IMR-90 (cell line): ENCODE results near the gene TES. TPM values are rescaled to one million over a fixed set of nuclear protein-coding genes. Genes with fewer than 3 reads are reported as not detected.

Experiments
- ATAC-seq: fragments of 200-7000 bp; cut with Tn5 transposase; 2 replicates; pipeline ENCODE4 v1.9.1; 2020; ENCODE audit warnings: low read depth, mild to moderate bottlenecking, moderate library complexity
- BruUV-seq: library from RNA; stranded (reverse); fragments of 400-500 nt; replicated peaks from 2 replicates; lab custom pipeline; 2021; lab: Mats Ljungman, UMichigan
- CTCF ChIA-PET: fragments of 300-600 bp; formaldehyde crosslinking; extraction: SDS; loops from one replicate; lab custom pipeline; 2021; ENCODE audit warnings: antibody characterized with exemption; lab: Yijun Ruan, JAX
- POLR2A ChIA-PET: fragments of 300-600 bp; sonication (Branson Sonifier 250); formaldehyde crosslinking; loops from one replicate; lab custom pipeline; 2022; ENCODE audit warnings: antibody characterized with exemption; ENCODE audit not compliant: unreplicated experiment; lab: Charles Lee
- DNase-seq: peaks from one replicate; pipeline ENCODE4 v3.0.0; 2013
- H2AFZ ChIP-seq: replicated peaks from 2 replicates; pipeline ENCODE3; 2013; ENCODE audit warnings: low read length, mild to moderate bottlenecking; ENCODE audit not compliant: poor library complexity
- H2AK5ac ChIP-seq: 2 replicates; pipeline ENCODE4 v1.6.1; 2013; ENCODE audit warnings: low read depth, low read length, inconsistent platforms
- H2AK9ac ChIP-seq: replicated peaks from 2 replicates; pipeline ENCODE3; 2013; ENCODE audit warnings: mild to moderate bottlenecking, low read depth, low read length, moderate library complexity; ENCODE audit not compliant: poor library complexity
- H2BK120ac ChIP-seq: 2 replicates; pipeline ENCODE4 v1.6.1; 2013; ENCODE audit warnings: low read depth, low read length, inconsistent platforms
- H2BK15ac ChIP-seq: 3 replicates; pipeline ENCODE4 v1.6.1; 2013; ENCODE audit warnings: low read depth, low read length, inconsistent platforms
- H2BK20ac ChIP-seq: 2 replicates; pipeline ENCODE4 v1.6.1; 2013; ENCODE audit warnings: low read depth, mild to moderate bottlenecking, inconsistent platforms, low read length, moderate library complexity
- H2BK5ac ChIP-seq: 2 replicates; pipeline ENCODE4 v1.6.1; 2013; ENCODE audit warnings: mild to moderate bottlenecking, low read depth, low read length, inconsistent platforms; ENCODE audit not compliant: poor library complexity, severe bottlenecking
- H3K14ac ChIP-seq: replicated peaks from 2 replicates; pipeline ENCODE4 v1.6.1; 2013; ENCODE audit warnings: low read depth, low read length, inconsistent platforms
- H3K18ac ChIP-seq: 2 replicates; pipeline ENCODE4 v1.6.1; 2013; ENCODE audit warnings: low read depth, low read length, control low read depth
- H3K23ac ChIP-seq: 2 replicates; pipeline ENCODE4 v1.6.1; 2013; ENCODE audit warnings: low read depth, low read length, inconsistent platforms
- H3K27ac ChIP-seq: 2 replicates; pipeline ENCODE4 v1.5.1; 2013; ENCODE audit warnings: mild to moderate bottlenecking, control low read depth, low read length; ENCODE audit not compliant: insufficient read depth
- H3K27me3 ChIP-seq: 2 replicates; pipeline ENCODE4 v1.6.1; 2013; ENCODE audit warnings: low read length; ENCODE audit not compliant: control insufficient read depth, insufficient read depth
- H3K36me3 ChIP-seq: 2 replicates; pipeline ENCODE4 v1.6.1; 2013; ENCODE audit warnings: low read length, mixed read lengths; ENCODE audit not compliant: control insufficient read depth, insufficient read depth
- H3K4ac ChIP-seq: 2 replicates; pipeline ENCODE4 v1.6.1; 2013; ENCODE audit warnings: low read depth, low read length, inconsistent platforms
- H3K4me1 ChIP-seq: 2 replicates; pipeline ENCODE4 v1.6.1; 2013; ENCODE audit warnings: low read length, mixed read lengths; ENCODE audit not compliant: control insufficient read depth, insufficient read depth
- H3K4me2 ChIP-seq: 2 replicates; pipeline ENCODE4 v1.6.1; 2013; ENCODE audit warnings: low read depth, mild to moderate bottlenecking, control low read depth, low read length, moderate library complexity
- H3K4me3 ChIP-seq: 2 replicates; pipeline ENCODE4 v1.5.1; 2013; ENCODE audit warnings: low read depth, mild to moderate bottlenecking, control low read depth, low read length, moderate library complexity; ENCODE audit not compliant: insufficient read depth
- H3K56ac ChIP-seq: 2 replicates; pipeline ENCODE4 v1.6.1; 2013; ENCODE audit warnings: low read length, inconsistent platforms; ENCODE audit not compliant: insufficient read depth; ENCODE audit errors: extremely low read depth
- H3K79me1 ChIP-seq, 2 experiments: 2 replicates each; pipeline ENCODE4 v1.6.1; 2013; ENCODE audit warnings: low read length in 2 of 2, inconsistent platforms in 1 of 2, low read depth in 1 of 2
- H3K9ac ChIP-seq: 2 replicates; pipeline ENCODE4 v1.6.1; 2013; ENCODE audit warnings: low read depth, low read length, control low read depth
- H3K9me1 ChIP-seq: 2 replicates; pipeline ENCODE4 v1.6.1; 2013; ENCODE audit warnings: low read length, inconsistent platforms; ENCODE audit not compliant: insufficient read depth
- H3K9me3 ChIP-seq: 2 replicates; pipeline ENCODE4 v1.6.1; 2013; ENCODE audit warnings: low read length; ENCODE audit not compliant: control insufficient read depth, insufficient read depth
- H4K20me1 ChIP-seq: 2 replicates; pipeline ENCODE4 v1.6.1; 2013; ENCODE audit warnings: low read length, inconsistent platforms; ENCODE audit not compliant: insufficient read depth
- H4K5ac ChIP-seq: 2 replicates; pipeline ENCODE4 v1.6.1; 2013; ENCODE audit warnings: mild to moderate bottlenecking, low read depth, low read length, control low read depth
- H4K8ac ChIP-seq, 2 experiments: 2 replicates each; pipeline ENCODE4 v1.6.1; 2013; ENCODE audit warnings: low read depth in 2 of 2, low read length in 2 of 2, control low read depth in 1 of 2, inconsistent platforms in 1 of 2
- H4K91ac ChIP-seq: 2 replicates; pipeline ENCODE4 v1.6.1; 2013; ENCODE audit warnings: low read depth, low read length, inconsistent platforms; ENCODE audit not compliant: insufficient read depth
- BHLHE40 ChIP-seq: fragments of 150-350 bp; IDR thresholded peaks from 2 replicates; pipeline ENCODE4 v1.6.1; 2016; ENCODE audit warnings: mild to moderate bottlenecking, low read depth, low read length
- CEBPB ChIP-seq: IDR thresholded peaks from 2 replicates; pipeline ENCODE4 v1.6.1; 2012; ENCODE audit warnings: low read depth, low read length, improper control_type of control experiment
- CHD1 ChIP-seq: IDR thresholded peaks from 2 replicates; pipeline ENCODE4 v1.6.1; 2012; ENCODE audit warnings: low read depth, low read length, improper control_type of control experiment
- CTCF ChIP-seq: conservative IDR thresholded peaks from 2 replicates; pipeline ENCODE4 v1.5.1; 2012; ENCODE audit warnings: mild to moderate bottlenecking, low read depth, low read length, improper control_type of control experiment
- FOS ChIP-seq: fragments of 150-350 bp; IDR thresholded peaks from 2 replicates; pipeline ENCODE4 v1.6.1; 2016; ENCODE audit warnings: low read depth, low read length
- MAFK ChIP-seq: IDR thresholded peaks from 2 replicates; pipeline ENCODE4 v1.6.1; 2012; ENCODE audit warnings: low read depth, low read length, improper control_type of control experiment
- MAZ ChIP-seq: IDR thresholded peaks from 2 replicates; pipeline ENCODE4 v1.6.1; 2012; ENCODE audit warnings: low read depth, mild to moderate bottlenecking, low read length, improper control_type of control experiment, moderate library complexity, borderline replicate concordance
- MXI1 ChIP-seq: IDR thresholded peaks from 2 replicates; pipeline ENCODE4 v1.6.1; 2012; ENCODE audit warnings: low read depth, mild to moderate bottlenecking, low read length, moderate library complexity, borderline replicate concordance
- NFE2L2 ChIP-seq: fragments of 150-350 bp; IDR thresholded peaks from 2 replicates; pipeline ENCODE4 v1.6.1; 2016; ENCODE audit warnings: low read depth, mild to moderate bottlenecking, low read length
- POLR2A ChIP-seq: IDR thresholded peaks from 2 replicates; pipeline ENCODE4 v1.6.1; 2012; ENCODE audit warnings: mild to moderate bottlenecking, low read depth, low read length
- RAD21 ChIP-seq: IDR thresholded peaks from 2 replicates; pipeline ENCODE4 v1.6.1; 2012; ENCODE audit warnings: low read length, improper control_type of control experiment
- RCOR1 ChIP-seq: IDR thresholded peaks from 2 replicates; pipeline ENCODE4 v1.6.1; 2012; ENCODE audit warnings: mild to moderate bottlenecking, low read length, improper control_type of control experiment; ENCODE audit not compliant: insufficient replicate concordance
- RFX5 ChIP-seq: IDR thresholded peaks from 2 replicates; pipeline ENCODE4 v1.8.0; 2012; ENCODE audit warnings: low read depth, mild to moderate bottlenecking, low read length, moderate library complexity
- SMC3 ChIP-seq: fragments of 150-350 bp; IDR thresholded peaks from 2 replicates; pipeline ENCODE4 v1.6.1; 2016; ENCODE audit warnings: low read depth, mild to moderate bottlenecking, antibody characterized with exemption, low read length, moderate library complexity
- WGBS, 2 experiments: methylation state at CpG; one replicate each; pipeline versions ENCODE4 v1.1.5 to v1.1.7; 2013; ENCODE audit warnings: missing lambda C conversion rate in 2 of 2; ENCODE audit not compliant: insufficient read length in 1 of 2; ENCODE audit errors: extremely low coverage in 2 of 2; 5-methylcytosine and 5-hydroxymethylcytosine counted together
- dilution Hi-C: fragments of 300-500 bp; cut with HindIII; formaldehyde crosslinking; loops from one replicate; pipeline ENCODE4 v1.14.3; 2018; ENCODE audit warnings: low sequenced_read_pairs; ENCODE audit not compliant: unreplicated experiment
- in situ Hi-C: fragments of 300-500 bp; cut with MboI; formaldehyde crosslinking; loops from 3 replicates; pipeline ENCODE4 v1.14.3; 2019; ENCODE audit warnings: low sequenced_read_pairs, inconsistent platforms, mixed read lengths
- intact Hi-C: fragments of 100-400 bp; cut with micrococcal nuclease; formaldehyde crosslinking; loops from 2 replicates; pipeline ENCODE4 v1.10.0; 2022
- polyA plus RNA-seq, 3 experiments: library from polyadenylated mRNA; depleted of rRNA; stranded (reverse); fragments of >200 nt; gene quantifications; 2 replicates each; pipeline ENCODE4 v1.2.3, GENCODE V29; 2012; ENCODE audit warnings: low replicate concordance in 1 of 3
- total RNA-seq: library from RNA; depleted of rRNA; stranded (reverse); fragments of >200 nt; gene quantifications from 2 replicates; pipeline ENCODE4 v1.2.3, GENCODE V29; 2012
- TF ChIP-seq, protein P1 (sequence below): fragments of 150-350 bp; IDR thresholded peaks from 2 replicates; pipeline ENCODE4 v1.6.1; 2016; ENCODE audit warnings: low read depth, mild to moderate bottlenecking, low read length, moderate library complexity, borderline replicate concordance
- TF ChIP-seq, protein P2 (sequence below): fragments of 150-350 bp; IDR thresholded peaks from 2 replicates; pipeline ENCODE4 v1.6.1; 2017; ENCODE audit warnings: mild to moderate bottlenecking, antibody characterized with exemption, low read length, low read depth

The TES gene
- total and polyA plus RNA-seq, 2 of the 4 experiments (the other 2 are of a cell fraction): 54.0 to 83.3 TPM

DNA sequence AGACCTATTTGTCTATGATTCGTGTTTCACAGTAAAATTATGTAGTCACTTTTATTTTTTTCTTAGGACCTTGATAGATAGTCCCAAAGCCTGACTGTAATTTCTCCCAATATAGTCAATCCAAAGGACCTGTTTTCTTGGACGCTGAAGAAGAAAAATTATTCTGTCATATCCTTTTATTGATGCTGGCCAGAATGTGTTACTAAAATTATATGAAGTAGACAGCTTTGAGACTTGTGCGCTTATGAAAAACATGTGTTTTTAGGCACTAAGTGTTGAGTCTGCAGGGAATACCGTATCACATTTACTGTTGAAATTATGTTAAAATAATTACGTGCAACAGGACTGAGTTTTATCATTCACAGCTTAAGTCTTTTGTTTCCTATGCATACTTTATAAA, 17.9 kb downstream of the TES start:
- H4K91ac ChIP-seq: no peak overlapping the region
- no peak overlapping the region for H2AK5ac ChIP-seq
- no peak overlapping the region for H3K9ac ChIP-seq
- H3K27ac ChIP-seq: no peak overlapping the region
- no peak overlapping the region for H2BK20ac ChIP-seq
- intact Hi-C loops (no loop called here), dilution Hi-C loops (no loop called here), in situ Hi-C loops (no loop called here)
- no peak overlapping the region for H2BK15ac ChIP-seq
- peak overlapping the region; percentile 22; the same call in 1 of the 2 replicates for H3K18ac ChIP-seq
- BruUV-seq: no TSS peak
- no peak for ATAC-seq
- H3K4me3 ChIP-seq: no peak overlapping the region
- no peaks in the 10 kb centered on the region for H4K20me1 ChIP-seq
- no peak overlapping the region for H3K14ac ChIP-seq
- ChIA-PET CTCF (no interaction called here), POLR2A (no interaction called here)
- H4K8ac ChIP-seq: no peak overlapping the region
- H2BK120ac ChIP-seq: no peak overlapping the region
- no peak for DNase-seq
- H3K36me3 ChIP-seq: no peaks in the 10 kb centered on the region
- H3K4me2 ChIP-seq: no peak overlapping the region
- H3K56ac ChIP-seq: no peak overlapping the region
- no peak overlapping the region for H2AFZ ChIP-seq
- no peak overlapping the region for H3K4ac ChIP-seq
- H3K79me1 ChIP-seq: peaks cover 21 to 48% of the 10 kb centered on the region in 2 experiments
- H3K23ac ChIP-seq: no peak overlapping the region
- H2BK5ac ChIP-seq: peak overlapping the region; percentile 60
- H2AK9ac ChIP-seq: no peak overlapping the region
- no peaks in the 10 kb centered on the region for H3K27me3 ChIP-seq
- H3K9me3 ChIP-seq: no peaks in the 10 kb centered on the region
- no peak overlapping the region for H4K5ac ChIP-seq
- 80% methylated on average over 1 of the region's 5 CpGs; no CpG with 5 or more reads in 1 of the 2 experiments for WGBS, 2 experiments
- no peak for TF ChIP-seq MAFK
- TF ChIP-seq BHLHE40: no peak
- TF ChIP-seq CTCF: no peak
- no peak for TF ChIP-seq CEBPB
- TF ChIP-seq, protein P1, sequence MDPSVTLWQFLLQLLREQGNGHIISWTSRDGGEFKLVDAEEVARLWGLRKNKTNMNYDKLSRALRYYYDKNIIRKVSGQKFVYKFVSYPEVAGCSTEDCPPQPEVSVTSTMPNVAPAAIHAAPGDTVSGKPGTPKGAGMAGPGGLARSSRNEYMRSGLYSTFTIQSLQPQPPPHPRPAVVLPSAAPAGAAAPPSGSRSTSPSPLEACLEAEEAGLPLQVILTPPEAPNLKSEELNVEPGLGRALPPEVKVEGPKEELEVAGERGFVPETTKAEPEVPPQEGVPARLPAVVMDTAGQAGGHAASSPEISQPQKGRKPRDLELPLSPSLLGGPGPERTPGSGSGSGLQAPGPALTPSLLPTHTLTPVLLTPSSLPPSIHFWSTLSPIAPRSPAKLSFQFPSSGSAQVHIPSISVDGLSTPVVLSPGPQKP: no peak
- no peak for TF ChIP-seq CHD1
- TF ChIP-seq SMC3: no peak
- no peak for TF ChIP-seq NFE2L2
- TF ChIP-seq FOS: no peak
- no peak for TF ChIP-seq RFX5
- TF ChIP-seq MXI1: no peak
- TF ChIP-seq, protein P2, sequence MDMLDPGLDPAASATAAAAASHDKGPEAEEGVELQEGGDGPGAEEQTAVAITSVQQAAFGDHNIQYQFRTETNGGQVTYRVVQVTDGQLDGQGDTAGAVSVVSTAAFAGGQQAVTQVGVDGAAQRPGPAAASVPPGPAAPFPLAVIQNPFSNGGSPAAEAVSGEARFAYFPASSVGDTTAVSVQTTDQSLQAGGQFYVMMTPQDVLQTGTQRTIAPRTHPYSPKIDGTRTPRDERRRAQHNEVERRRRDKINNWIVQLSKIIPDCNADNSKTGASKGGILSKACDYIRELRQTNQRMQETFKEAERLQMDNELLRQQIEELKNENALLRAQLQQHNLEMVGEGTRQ: no peak
- no peak for TF ChIP-seq RCOR1
- no peak for TF ChIP-seq MAZ
- no peak for TF ChIP-seq POLR2A
- TF ChIP-seq RAD21: no peak
- peaks cover 30% of the 10 kb centered on the region for H3K4me1 ChIP-seq
- peaks cover 13% of the 10 kb centered on the region for H3K9me1 ChIP-seq
